K562 (cell line): ENCODE measurements around the gene KCNK1. TPM values are rescaled to one million over a fixed set of nuclear protein-coding genes. Genes with fewer than 3 reads are reported as not detected.

Experiments
- CHAMP1 ChIP-seq: fragments of 450-650 bp; IDR thresholded peaks from 2 replicates; pipeline ENCODE4 v1.6.1; 2016; ENCODE audit warnings: mild to moderate bottlenecking
- CHCHD3 ChIP-seq: fragments of 250-450 bp; sonication (Bioruptor Pico); IDR thresholded peaks from 2 replicates; pipeline ENCODE4 v2.1.2; 2022; ENCODE audit warnings: mild to moderate bottlenecking
- CHD7 ChIP-seq: fragments of 200-600 bp; sonication (generic); IDR thresholded peaks from one replicate; pipeline ENCODE4 v1.6.1; 2012; ENCODE audit warnings: mild to moderate bottlenecking, low read depth, low read length, inconsistent platforms
- ELF4 ChIP-seq: fragments of 450-650 bp; formaldehyde crosslinking; IDR thresholded peaks from 2 replicates; pipeline ENCODE4 v1.4.0; 2022; ENCODE audit warnings: missing genetic modification characterization
- HDAC6 ChIP-seq: IDR thresholded peaks from 2 replicates; pipeline ENCODE4 v1.6.1; 2012; ENCODE audit warnings: low read depth, mild to moderate bottlenecking, control low read depth, inconsistent platforms, low read length, moderate library complexity
- HLTF ChIP-seq: fragments of 450-650 bp; IDR thresholded peaks from 2 replicates; pipeline ENCODE4 v1.6.1; 2016
- IRF2 ChIP-seq: sonication (generic); formaldehyde crosslinking; IDR thresholded peaks from 2 replicates; pipeline ENCODE4 v1.8.1; 2022; ENCODE audit warnings: mild to moderate bottlenecking, missing genetic modification reagents
- JUND ChIP-seq, 2 experiments: IDR thresholded peaks; 2 replicates in 1 of 2; 3 replicates in 1 of 2; pipeline ENCODE4 v1.6.1; 2011; ENCODE audit warnings: borderline replicate concordance in 2 of 2, low read depth in 2 of 2, low read length in 2 of 2, improper control_type of control experiment in 1 of 2, missing biosample characterization in 1 of 2, missing genetic modification characterization in 1 of 2, missing genetic modification reagents in 1 of 2
- MXI1 ChIP-seq: IDR thresholded peaks from 2 replicates; pipeline ENCODE4 v1.6.1; 2011; ENCODE audit warnings: low read depth, mild to moderate bottlenecking, improper control_type of control experiment, low read length
- RBFOX2 ChIP-seq: fragments of 200-400 bp; formaldehyde crosslinking; IDR thresholded peaks from 2 replicates; pipeline ENCODE4 v1.6.1; 2017; ENCODE audit warnings: low read depth, mild to moderate bottlenecking, low read length, moderate library complexity
- ZBTB17 ChIP-seq: fragments of 450-650 bp; formaldehyde crosslinking; IDR thresholded peaks from 2 replicates; pipeline ENCODE4 v1.4.0; 2020; ENCODE audit warnings: mild to moderate bottlenecking
- ZNF589 ChIP-seq: fragments of 200-800 bp; sonication (Bioruptor generic); IDR thresholded peaks from 2 replicates; pipeline ENCODE4 v1.6.1; 2016; ENCODE audit warnings: low read depth, missing genetic modification characterization, missing compliant biosample characterization
- ZNF766 ChIP-seq: fragments of 200-800 bp; sonication (Bioruptor generic); conservative IDR thresholded peaks from 2 replicates; pipeline ENCODE4 v1.6.1; 2016; ENCODE audit warnings: missing genetic modification characterization, missing compliant biosample characterization
- ZNF785 ChIP-seq: fragments of 250-450 bp; sonication (Bioruptor Pico); IDR thresholded peaks from 2 replicates; pipeline ENCODE4 v1.4.0; 2020; ENCODE audit warnings: mild to moderate bottlenecking
- polyA plus RNA-seq, 8 experiments: library from polyadenylated mRNA; depleted of rRNA in 4 of 8; stranded (reverse) in 5 of 8; unstranded in 3 of 8; fragments of >200 nt; fragmentation: Nextera tagmentation in 2 of 8; fragmentation: Illumina TruSeq in 1 of 8; extraction: Ambion mirVana in 2 of 8; extraction: Trizol in 1 of 8; gene quantifications; 2 replicates each; pipeline versions ENCODE4 v1.2.1 to v1.2.3, GENCODE V29; 2011 to 2014; ENCODE audit warnings: inconsistent platforms in 1 of 8, missing spikeins in 1 of 8
- total RNA-seq, 7 experiments: library from RNA; depleted of rRNA in 6 of 7; stranded (reverse); fragments of >200 nt in 6 of 7; fragmentation: Illumina TruSeq in 2 of 7; extraction: Trizol in 2 of 7; gene quantifications; 2 replicates each; pipeline versions ENCODE4 v1.2.1 to v1.2.3, GENCODE V29; 2011 to 2021; ENCODE audit warnings: low replicate concordance in 1 of 7

The KCNK1 gene
- total and polyA plus RNA-seq, 9 of the 15 experiments (the other 6 are each of a cell fraction or from before 2014, with no cell fraction given) = 3.1 to 22.7 (median 6.0) TPM

GRCh38 chr1:233613252-233614172, at the start of gene KCNK1 (continued):
- TF ChIP-seq JUND (IDR thresholded peaks at IDR 0.05; ENCODE audit: borderline replicate concordance, low read depth, low read length) (no peak; the same call in 1 of the 2 replicates), JUND (tag; IDR thresholded peaks at IDR 0.05; ENCODE audit: borderline replicate concordance, low read depth, low read length) (no peak), IRF2 (no peak), CHAMP1 (no peak), CHCHD3 (CRISPR knock-in tag) (no peak), ZNF766 (CRISPR knock-in tag) (no peak), RBFOX2 (peak; percentile 88), ZNF785 (no peak), ELF4 (CRISPR knock-in tag) (no peak), ZBTB17 (CRISPR knock-in tag) (no peak), CHD7 (no peak), HDAC6 (no peak), ZNF589 (no peak), MXI1 (no peak), HLTF (peak; percentile 67; the same call in 1 of the 2 replicates)
